DMS53 (cell line): Measurements from ENCODE around the gene TMEM150A.

Experiments
- DNase-seq: peaks from one replicate; lab custom pipeline; 2025; lab: John Stamatoyannopoulos, UW

TMEM150A gene

DNA sequence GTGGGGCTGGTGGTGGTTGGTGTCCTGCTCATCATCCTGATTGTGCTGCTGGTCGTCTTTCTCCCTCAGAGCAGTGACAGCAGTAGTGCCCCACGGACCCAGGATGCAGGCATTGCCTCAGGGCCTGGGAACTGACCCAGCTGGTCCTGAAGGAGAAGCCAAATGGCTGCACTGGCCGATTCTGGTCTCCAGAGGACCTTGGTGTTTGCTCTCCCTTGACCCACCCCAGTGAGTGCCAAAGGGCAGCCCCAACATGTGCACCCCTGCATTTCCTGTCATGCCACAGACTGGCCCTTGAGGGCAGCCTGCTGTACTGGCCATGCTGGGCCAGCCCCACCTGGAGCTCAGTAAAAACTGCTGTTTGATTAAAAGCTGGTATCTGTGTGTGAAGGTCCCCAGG, 9.5 kb downstream of the TMEM150A start:
- peak; percentile 42 for DNase-seq

DNA sequence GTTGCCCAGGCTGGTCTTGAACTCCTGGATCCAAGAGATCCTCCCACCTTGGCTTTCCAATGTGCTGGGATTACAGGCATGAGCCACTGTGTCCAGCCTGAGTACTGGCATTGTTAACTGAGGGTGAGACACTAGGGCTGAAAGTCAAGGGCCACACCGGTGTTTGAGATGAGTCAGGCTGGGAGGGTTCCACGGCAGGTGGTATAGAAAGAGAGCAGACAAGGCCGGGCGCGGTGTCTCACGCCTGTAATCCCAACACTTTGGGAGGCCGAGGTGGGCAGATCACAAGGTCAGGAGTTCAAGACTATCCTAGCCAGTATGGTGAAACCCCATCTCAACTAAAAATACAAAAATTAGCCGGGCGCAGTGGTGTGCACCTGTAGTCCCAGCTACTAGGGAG, 10.2 kb downstream of the TMEM150A start:
- peak; percentile 87 for DNase-seq

DNA sequence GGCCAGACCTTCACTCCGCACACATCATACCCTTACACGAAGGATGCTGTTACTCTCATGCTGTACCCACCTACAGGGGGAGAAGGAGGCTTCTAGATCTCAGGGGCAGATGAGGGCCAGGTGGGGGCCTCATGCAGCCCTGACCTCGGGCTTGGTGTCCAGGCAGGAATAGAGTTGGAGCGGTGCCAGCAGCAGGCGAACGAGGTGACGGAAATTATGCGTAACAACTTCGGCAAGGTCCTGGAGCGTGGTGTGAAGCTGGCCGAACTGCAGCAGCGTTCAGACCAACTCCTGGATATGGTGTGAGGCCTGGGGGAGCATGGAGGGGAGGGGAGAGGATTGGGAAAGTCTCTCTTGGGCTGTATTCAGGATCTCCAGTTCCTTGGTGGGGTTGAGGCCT, 10.9 kb downstream of the TMEM150A start:
- DNase-seq = no peak

DNA sequence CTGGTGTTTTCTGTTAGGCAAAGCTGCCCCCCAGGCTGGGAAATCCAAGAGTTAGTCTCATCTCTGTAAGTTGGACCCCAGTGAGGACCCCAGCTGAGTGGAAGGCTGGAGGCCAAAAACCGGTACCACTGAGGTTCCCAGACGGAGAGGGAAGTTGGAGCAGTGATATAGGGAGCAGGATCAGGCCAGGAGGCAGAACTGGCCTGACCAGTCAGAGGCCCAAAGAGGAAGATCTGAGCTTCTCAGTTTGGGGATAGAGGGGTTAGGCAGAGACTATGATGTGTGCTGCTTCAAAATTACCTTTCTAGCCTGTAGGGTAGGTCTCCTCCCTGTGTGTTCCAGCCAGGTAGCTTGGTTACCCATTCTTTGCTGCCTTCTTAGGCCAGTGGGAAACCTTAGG, 11.5 kb downstream of the TMEM150A start:
- peak; percentile 46 for DNase-seq

DNA sequence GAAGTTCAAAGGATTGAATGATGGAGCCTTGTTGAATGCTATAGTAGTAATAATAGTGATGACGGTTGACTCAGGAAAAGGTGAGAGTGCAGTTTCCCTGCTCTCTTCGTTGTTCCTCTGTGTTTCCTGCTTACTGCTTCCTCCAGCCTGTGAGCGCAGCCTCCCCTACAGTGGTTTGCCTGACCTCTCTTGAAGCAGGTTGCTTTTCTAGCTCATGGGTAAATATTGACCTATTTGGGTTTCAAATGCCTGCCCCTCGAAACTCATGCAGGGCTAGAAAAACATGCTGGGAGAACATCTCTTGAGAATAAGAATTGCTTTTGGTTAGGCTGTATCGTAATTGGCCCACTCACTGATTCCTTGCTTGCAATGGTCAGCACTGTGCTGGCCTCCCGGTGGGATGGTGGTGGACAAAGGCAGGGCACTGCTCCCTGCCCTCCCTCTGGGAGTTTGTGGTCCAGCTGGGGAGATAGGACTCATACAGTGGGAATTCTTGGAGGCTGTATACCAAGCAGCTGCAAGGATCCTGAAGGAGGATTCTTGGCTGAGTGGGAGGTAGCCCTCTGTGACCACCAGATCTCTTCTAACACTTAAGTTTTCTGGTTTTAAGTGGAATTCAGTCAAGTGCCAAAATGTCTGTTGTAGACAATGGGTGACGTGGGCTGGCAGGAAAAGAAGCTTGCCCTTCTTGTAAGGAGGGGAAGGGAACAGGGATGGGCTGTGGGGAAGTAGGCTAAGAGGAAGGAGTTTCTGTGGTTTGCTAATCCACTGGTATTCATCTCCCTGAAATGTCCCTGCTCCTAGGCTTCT, 12.3 kb downstream of the TMEM150A start:
- DNase-seq = peak; percentile 97

DNA sequence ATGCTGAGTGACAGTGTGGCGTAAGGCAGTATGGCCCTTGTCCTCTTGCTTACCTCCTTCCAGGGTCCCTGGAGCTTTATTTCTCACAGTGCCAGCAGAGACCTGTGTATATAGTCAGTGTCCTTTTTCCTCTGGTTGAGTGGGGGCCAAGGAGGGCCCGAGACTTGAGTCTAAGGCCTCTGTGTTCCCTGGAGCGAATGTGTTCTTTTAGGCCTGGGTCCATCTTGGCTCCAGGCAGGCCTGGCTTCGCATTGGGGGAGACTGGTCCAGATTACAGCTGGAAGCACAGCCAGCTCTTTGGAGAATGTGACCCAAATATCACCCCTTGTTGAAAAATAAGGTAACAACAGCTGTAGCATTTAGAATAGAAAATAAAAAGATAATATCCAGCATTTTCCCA, 13.3 kb downstream of the TMEM150A start:
- DNase-seq = no peak

DNA sequence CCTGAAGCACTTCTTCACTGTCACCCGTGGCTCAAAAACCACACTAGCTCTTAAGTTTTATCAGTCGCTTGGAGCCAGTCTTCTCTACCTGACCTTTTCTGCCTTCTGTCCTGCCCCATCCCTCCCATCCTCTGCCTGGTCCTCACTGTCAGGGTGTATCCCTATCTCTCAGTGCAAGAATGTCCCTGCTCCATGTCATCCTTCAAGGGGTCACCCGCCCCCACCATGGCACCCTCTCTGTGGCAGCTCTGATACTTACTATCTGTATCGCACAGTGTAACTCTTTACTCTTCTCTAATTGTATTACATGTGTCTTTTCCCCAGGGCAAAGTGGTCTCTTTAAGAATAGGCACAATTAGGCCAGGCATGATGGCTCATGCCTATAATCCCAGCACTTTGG, 13.9 kb downstream of the TMEM150A start:
- DNase-seq = no peak

DNA sequence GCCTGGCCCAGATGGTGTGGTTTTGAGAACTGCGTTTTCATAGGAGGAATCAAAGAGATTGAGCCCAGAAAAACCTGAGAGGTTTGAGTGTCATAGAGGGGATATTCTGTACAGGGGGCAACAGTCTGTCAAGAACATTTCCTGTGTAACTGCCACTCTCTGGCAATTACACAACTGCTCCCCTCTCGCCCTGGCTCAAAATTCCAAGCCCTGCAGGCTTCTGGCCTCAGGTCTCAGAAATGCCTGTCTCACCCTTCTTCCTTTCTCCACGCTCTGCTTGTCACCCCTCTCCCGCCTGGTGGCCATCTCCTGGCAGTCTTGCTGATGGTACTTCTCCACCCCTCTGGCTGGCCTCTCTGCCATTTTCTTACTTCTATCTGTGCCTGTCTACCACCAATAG, 14.3 kb downstream of the TMEM150A start:
- DNase-seq = no peak

DNA sequence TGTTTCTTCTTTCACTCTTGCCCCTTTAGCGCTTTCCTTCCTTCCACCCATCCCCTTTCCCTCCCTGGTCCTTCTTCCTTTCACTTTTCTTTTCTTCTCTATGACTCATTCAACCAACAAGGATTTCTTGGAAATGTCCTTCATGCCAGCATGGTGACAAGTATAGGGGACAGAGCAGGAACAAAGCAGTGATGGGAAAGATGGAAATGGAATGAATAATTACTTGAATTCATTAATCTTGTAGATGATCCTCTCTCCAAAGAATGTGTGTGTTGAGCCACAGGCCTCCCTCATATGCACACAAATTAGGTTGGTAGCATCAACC, 16.8 kb downstream of the TMEM150A start:
- DNase-seq = peak; percentile 32

DNA sequence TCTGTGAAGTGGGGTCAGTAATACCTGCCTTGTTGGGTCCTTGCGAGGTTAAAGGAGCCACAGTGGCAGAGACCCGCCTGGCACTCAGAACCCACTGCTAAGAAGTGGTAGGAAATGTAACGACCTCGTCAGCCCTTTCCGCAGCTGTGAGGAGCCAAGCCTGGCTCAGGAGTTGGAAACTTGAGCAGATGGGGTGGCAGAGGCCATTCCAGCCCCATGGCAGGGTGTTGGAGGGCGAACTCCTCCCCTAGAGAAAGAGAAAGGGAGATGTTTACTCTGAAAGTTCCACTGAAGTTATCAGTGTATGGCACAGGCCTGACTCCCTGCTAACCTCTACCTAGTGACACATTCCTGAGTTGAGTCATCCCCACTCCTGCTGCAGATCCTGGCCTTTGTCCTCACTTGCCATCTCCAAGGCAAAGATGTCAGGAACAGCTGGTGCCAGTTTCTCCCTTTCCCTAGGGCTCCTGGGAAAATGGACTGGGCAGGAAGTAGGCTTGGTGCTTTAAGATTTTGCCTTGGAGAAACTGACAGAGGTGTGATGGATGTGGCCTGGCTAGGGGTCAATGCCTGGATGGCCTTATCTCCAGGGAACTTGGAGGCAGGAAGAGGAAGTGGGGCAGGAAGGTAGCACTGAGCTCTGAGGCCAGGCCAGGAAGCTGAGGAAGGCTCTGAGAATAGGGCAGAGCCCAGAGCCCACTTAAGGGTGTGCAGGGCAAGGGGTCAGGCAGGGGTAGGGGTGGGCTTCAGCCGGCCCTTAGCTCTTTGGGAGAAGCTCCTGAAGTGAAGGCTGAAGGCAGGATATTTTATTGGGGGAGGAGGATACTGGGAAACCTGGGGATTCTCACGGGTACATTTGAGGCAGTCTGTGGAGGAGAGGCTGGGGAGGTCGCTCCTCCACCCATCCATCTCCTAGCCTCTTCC, 17.4 kb downstream of the TMEM150A start:
- peak; percentile 92 for DNase-seq

DNA sequence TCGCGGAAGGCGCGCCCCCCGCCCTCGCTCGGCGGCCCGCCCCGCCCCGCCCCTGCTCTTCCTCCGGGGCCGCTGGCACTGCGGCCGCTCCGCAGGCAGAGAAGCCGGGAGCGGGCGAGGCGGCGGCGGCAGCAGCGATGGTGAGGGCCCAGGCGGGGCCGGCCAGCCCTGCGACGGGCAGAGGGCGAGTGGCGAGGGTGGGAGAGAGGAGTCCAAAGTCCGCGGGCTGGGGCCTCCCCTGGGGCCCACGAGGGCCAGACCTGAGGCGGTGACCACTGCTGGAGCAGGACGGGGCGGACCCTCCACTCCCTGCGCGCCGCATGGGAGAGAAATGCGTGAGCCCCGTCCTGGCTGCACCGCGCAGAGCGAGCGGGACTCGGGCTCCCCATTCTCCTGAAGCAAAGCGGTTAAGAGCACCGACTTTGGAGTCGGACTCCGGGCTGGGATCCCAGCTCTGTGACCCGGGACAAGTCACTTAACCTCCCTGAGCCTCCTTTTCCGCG, 18.1 kb downstream of the TMEM150A start, which contains the start of gene VAMP5:
TSS of gene VAMP5 (plus strand) at position 78 of the 503 bp plus-strand sequence. CDS start at position 138, 60 bp downstream.
- DNase-seq = no peak

DNA sequence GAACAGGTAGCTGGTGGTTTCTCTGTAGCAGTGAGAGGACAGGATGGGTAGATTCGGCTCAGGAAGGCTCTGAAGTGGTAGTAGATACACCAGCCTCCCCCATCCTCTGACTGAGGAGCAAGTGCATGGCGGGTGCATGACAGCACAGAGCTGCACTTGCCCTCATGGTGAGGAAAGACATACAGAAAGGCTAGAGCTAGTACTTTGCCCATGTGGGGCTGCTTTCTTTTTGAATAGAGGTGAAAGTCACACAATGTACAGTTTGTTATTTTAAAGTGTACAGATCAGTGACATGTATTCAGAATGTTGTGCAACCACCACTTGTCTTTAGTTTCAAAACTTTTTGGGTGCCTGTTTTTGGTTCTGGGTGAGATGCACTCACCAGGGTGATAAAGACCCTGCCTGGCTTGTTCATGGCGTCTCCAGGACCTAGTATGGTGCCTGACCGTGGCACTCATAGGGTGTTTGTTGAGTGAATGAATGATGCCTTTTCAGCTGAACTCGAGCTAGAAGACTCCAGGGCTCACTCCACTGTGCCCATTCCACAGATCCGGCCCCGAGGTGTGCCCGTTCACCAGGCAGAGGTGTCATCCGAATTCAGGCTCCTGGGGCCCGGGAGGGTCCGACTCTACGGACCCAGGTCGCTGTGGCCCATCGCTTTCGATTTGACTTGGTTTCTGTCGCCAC, 18.7 kb downstream of the TMEM150A start:
- DNase-seq = no peak

DNA sequence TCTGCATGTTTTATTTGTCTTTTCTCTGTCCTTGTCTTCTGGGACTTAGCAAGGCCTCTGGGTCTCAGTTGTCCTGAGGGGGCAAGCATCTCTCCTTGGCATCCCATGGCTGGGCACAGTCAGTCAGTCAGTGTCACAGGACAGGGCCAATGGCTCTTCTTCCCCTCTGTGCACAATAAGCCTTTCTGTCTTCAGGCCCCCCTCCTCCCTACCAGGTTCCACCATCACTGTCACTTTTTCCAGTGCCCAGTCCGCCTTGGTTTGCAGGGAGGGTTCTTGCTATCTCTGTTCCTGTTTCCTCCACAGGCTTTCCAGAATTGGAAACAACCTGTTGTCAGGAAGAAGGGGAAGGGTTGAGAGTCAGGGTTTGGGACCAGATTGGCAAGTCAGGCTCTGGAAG, 20.0 kb downstream of the TMEM150A start:
- DNase-seq = no peak

DNA sequence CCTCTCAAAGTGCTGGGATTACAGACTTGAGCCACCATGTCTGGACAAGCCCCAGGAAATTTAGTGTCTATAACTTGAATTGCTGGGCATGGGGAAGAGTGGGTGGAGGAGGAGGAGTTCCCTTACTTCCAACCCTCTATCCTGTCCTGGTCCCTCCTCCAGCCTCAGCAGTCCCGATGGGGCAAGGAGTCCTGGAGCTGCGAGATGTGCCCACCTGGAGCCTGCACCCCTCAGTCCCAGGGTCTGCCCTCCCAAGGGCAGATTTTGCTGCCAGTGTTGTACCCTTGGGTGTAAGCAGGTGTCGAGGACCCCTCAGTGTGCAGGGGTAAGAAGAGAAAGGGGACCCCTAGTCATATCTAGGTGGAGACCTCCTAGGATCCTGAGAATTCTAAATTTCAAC, 22.3 kb downstream of the TMEM150A start:
- no peak for DNase-seq

DNA sequence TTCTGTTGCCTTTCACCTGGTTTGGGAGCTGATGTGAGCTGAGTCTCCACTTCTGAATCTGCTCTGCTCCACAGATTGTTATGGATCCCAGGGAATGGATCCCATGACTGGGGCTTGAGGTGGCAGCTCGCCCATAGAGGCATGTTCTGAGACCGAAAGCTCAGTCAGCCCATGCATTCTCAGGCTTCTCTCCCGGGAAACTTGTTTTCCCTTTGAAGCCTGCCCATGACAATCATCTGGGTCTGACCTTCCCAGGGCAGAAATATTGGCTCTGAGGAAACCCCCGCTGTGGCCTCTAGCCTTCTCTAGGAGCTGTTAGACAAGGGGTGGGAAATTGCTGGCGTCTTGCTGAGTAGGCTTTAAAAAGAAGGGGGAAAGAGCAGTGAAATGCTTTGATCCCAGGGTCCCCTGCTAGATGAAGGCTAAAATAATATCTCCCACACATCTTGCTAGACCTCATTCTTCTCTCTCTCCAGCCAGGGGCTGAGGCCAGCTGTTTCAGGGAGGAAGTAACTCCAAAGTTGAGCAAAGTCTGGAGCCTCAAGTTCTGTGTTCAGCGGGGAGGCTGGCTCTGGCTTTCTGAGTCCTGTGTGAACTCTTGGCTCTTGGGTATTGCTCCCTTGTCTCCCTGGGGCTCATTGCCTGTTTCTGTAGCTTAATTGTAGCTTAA, 23.1 kb downstream of the TMEM150A start:
- no peak for DNase-seq

DNA sequence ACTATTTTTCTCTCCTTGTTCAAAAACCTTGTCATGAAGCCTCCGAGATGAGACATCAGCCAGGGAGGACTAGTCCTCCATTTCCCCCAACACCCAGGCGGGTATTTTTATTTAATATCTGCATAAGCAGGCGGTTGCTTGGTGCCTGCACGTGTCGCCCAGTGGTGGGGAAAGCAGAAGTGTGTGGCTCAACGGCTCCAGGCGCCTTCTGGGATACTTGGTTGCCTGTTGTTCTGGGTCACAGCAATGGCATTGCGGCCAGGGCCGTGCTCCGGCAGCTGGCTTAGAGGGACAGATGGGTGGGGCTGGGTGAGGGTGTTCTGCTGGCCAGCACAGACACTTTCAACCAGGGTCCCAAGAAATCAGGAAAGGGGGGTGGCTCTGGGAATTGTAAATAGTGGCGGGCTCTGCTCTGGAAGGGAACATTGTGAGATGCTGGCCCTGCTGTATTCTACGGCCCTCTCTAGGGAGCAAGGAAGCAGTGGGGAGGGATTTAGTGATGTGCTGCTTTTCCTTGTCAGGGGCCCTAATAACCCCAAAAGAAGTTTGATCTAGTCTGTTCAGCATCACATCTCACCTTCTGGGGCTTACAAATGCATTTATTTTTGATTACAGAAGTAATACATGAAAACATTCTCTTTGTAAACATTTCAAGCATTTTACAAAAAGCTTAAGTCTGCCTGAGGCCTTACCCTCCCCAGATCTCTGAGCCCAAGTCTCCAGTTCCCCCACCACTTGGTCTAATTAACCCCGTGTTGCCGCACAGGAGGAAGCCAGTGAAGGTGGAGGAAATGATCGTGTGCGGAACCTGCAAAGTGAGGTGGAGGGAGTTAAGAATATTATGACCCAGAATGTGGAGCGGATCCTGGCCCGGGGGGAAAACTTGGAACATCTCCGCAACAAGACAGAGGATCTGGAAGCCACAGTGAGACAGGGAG, 24.0 kb downstream of the TMEM150A start:
- peak; percentile 51 for DNase-seq

DNA sequence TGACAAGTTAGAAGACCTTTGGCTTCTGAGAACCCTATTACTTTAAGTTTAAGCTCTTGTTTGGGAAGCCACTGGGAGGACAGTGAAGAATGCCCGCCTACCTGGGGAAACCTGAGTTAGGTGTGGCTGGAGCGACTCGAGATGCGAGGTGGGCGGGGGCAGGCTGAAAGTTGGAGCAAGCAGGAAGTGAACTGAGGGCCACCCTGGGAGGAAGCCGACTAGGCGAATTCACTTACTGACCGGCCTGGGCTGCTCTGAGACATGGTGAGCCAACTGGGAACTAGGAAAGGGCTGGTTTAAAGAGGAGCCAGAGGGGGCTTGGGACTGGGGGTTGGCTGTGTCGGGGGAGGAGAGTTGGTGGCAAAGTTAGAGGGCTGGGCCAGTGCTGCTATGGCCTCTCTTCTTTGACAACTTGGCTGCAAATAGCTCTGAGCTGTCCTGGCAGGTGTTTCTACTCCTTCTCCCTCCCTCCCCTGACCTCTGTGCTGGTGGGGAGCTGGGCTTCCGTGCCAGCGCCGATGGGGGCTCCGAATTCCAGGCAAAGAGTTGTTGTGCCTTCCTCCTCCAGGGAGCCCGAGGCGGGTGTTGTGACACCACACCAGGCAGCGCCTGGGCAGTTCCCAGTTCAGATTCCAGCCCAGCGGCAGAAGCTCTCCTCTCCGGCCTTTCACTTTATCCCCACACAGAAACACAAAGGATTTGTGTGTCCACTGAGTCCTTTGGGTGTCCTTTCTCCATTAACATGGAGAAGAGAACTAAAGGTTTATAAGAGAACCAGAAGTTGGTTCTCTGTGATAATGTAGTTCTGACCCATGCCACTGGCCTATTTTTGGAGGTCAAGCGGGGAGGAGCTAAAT, 24.9 kb downstream of the TMEM150A start, which contains the start of gene VAMP8:
TSS of gene VAMP8 (plus strand) at position 201 of the 857 bp plus-strand sequence. CDS start at position 262, 61 bp downstream.
- DNase-seq = peak; percentile 88

DNA sequence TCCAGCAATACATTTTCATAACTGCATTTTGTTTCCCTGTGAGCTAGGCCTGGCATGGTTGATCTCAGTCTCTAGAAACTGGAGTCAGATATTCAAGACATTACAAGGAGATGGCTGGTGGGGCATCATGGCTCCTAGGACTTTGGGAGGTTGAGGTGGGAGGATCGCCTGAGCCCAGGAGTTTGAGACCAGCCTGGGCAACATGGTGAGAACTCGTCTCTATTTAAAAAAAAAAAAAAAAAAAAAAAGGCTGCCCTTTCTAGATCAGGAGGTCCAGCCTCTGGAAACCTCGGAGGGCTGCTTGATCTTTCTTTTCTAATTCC, 25.5 kb downstream of the TMEM150A start:
- DNase-seq = no peak

DNA sequence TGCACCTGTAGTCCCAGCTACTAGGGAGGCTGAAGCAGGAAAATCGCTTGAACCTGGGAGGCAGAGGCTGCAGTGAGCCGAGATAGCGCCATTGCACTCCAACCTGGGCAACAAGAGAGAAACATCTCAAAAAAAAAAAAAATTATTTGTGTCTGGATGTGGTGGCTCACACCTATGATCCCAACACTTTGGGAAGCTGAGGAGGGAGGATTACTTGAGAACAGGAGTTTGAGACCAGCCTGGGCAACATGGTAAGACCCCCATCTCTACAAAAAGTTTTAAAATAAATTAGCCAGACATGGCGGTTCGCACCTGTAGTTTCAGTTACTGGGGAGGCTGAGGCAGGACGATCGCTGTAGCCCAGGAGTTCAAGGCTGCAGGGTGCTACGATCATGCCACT, 26.8 kb downstream of the TMEM150A start:
- DNase-seq = no peak

DNA sequence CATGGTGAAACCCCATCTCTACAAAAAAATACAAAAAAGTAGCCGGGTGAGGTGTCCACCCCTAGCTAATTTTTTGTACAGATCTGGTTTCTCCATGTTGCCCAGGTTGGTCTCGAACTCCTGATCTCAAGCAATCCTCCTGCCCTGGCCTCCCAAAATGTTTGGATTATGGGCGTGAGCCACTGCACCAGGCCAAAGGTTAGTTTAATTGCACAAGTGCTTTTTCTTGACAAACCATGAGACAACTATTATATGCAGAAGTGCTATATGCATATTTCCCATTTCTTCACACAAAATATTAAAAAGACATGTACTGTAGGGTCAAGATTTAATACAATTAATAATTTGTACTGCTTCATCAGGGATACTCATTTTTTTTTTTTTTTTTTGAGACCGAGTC, 36.2 kb downstream of the TMEM150A start:
- DNase-seq = no peak
